Mammary epithelial cell (primary cell): ENCODE data around the gene TMEM139.

Experiments
- CTCF ChIP-seq, 2 donors: IDR thresholded peaks in 1 of 2; conservative IDR thresholded peaks in 1 of 2; 2 replicates each; pipeline ENCODE4 v1.5.1; 2011 to 2012; ENCODE audit warnings: inconsistent platforms in 2 of 2, low read length in 2 of 2, mild to moderate bottlenecking in 2 of 2, control low read depth in 1 of 2, low read depth in 1 of 2; ENCODE audit not compliant: insufficient read depth in 1 of 2; ENCODE audit errors: extremely low read depth in 1 of 2
- EZH2 ChIP-seq: IDR thresholded peaks from 2 replicates; pipeline ENCODE4 v1.6.1; 2012; ENCODE audit warnings: low read length, inconsistent platforms, borderline replicate concordance

GRCh38 chr7:143321734-143322133, 37.0 kb downstream of the TMEM139 start:
- peak in 1 of 2 donors; percentile 64 for TF ChIP-seq CTCF (conservative IDR thresholded peaks at IDR 0.05 in 1 of 2, IDR thresholded peaks at IDR 0.05 in 1 of 2; ENCODE audit: extremely low read depth in 1 of 2, insufficient read depth in 1 of 2, low read depth in 1 of 2, low read length in 2 of 2)
- no peak for TF ChIP-seq EZH2
